ENCODE data around the gene USP25.

- no peak for TF ChIP-seq CTCF (IDR thresholded peaks at IDR 0.05)
- no peak for TF ChIP-seq POLR2A (IDR thresholded peaks at IDR 0.05)
- no peak for TF ChIP-seq EP300 (IDR thresholded peaks at IDR 0.05)
- TF ChIP-seq POLR2AphosphoS5 (IDR thresholded peaks at IDR 0.05): no peak
These were observed 35.1 kb downstream of the USP25 start for GRCh38 chr21:15764878-15765277.

All from suprapubic skin (tissue), 4 donors.